Measurements from ENCODE around the gene CYP24A1.

Gene CYP24A1

DNA sequence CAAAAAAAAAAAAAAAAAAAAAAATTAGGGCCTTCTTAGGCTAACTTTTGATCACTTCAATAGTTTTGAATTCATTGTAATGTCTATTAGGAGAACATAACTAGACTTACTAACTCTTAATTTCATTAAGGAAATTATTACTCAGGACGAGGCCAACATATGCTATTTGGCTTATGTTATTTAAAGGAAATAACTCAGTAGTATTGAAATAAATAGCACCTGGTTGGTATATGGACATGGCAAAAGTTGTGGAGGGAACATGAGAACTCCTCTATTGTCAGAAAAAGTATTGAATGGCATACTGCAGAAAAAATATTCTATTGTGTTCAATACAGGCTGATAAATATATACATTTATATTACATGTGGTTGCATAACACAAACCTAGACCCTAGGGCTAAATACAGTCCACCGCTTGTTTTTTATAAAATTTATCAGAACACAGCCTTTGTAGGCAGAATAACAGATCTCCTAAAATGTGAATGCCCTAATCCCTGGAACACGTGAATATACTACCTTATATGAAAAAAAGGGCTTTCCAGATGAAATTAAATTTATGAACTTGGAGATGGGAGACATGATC is 18.0 kb downstream of the CYP24A1 start:
- no peak for DNase-seq

GRCh38 chr20:54154439-54154838 is 19.3 kb downstream of the CYP24A1 start:
- no peak for DNase-seq

- DNase-seq = no peak
Observed at GRCh38 chr20:54153847-54154246, 19.9 kb downstream of the CYP24A1 start.

- no peak for DNase-seq
Observed at GRCh38 chr20:54153041-54153327, 20.8 kb downstream of the CYP24A1 start.

GRCh38 chr20:54152227-54153040 is 21.4 kb downstream of the CYP24A1 start:
- DNase-seq = no peak

GRCh38 chr20:54151511-54152226 is 22.1 kb downstream of the CYP24A1 start:
- no peak for DNase-seq

DNA sequence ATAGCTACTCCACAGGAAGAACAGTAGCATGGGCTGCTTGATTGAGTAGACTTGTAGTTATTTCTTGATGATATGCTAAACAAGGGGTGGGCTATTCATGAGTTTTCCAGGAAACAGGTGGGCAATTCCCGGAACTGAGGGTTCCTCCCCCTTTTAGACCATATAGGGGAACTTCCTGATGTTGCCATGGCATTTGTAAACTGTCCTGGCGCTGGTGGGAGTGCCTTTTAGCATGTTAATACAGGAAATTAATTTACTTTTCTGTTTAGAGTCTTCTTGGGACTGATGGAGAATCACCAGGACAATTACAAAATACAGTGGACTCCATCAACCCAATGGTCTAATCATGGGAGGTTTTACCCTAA is 22.7 kb downstream of the CYP24A1 start:
- DNase-seq = no peak

DNA sequence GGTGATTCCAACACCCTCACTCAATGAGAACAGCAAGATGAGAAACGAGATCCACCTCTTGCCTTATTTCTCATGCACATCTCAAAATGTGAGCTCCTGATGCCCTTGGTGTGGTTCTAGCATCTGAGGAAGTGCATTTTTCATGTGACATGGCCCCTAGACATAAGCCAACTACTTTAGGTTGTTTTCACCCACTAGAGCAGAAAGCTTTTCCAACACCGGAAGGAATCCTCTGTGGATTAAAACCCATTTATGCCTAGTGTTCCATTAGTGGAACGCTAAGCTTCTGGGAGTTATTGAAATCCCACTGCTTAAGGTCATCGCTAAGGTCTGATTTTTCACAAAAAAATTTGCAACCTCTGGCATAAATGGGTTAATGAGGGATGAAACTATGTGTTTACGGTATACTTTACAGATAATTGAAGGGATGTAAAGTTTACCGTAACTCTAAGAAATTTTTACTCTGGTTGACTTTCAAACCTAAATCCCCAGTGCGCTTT is 24.0 kb downstream of the CYP24A1 start:
- no peak for DNase-seq

DNA sequence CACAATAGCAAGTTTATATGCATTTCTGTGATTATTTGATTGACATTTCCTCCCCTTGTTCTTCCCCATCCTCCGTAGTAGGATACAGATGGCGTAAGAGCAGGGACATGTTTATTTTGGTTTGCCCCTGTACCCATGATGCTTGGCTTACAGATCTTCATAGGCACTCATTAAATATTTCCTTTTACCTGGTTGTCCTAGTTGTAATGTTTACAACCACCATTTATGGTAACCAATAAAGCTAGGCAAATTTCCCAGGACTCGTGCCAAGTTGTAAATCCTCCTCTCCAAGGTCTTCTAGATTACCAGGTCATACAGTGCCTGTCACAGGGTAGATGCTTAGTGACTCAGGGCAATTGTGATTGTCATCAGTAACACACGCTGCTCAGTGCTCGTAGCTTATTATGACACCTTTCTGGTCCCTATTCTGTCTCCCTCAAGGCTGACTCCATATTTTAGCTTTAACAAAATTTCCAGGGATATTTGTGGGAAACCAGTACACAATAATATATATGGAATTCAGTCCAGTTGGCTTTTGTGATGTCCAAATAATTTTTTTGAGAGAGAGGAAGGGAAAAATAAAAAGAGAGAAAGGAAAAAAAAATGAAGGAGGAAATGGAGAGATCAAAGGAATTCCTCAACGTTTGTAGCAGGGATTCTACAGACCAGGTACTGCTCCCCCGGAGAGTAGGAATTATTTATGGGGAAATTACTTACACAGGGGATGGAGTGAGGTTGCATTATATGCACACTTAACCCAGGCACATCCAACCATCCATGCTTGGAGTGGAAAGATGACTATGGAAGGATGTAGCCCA is 24.6 kb downstream of the CYP24A1 start:
- DNase-seq = no peak

DNA sequence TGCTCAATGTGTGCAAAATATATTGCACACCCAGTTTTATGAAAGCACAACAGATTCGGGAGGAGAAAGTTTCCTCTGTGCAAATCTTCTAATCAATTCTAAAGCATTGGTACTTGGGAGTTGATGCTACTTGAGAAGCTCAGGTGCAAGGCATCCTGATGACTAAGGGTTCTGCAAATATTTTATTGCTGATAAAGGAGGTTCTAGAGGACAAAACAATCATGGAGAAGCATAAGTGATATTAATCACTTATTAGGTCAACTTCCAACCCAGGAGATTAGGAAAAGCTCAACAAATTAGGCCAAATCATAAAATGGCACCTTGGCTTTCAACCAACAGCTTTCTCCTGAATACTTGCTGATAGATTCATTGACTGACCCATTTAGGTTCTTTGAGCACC is 27.1 kb downstream of the CYP24A1 start:
- no peak for DNase-seq

- DNase-seq = no peak
Observed at GRCh38 chr20:54144847-54145414, 28.9 kb downstream of the CYP24A1 start.

- no peak for DNase-seq
Observed at GRCh38 chr20:54140927-54141566, 32.7 kb downstream of the CYP24A1 start.

DNA sequence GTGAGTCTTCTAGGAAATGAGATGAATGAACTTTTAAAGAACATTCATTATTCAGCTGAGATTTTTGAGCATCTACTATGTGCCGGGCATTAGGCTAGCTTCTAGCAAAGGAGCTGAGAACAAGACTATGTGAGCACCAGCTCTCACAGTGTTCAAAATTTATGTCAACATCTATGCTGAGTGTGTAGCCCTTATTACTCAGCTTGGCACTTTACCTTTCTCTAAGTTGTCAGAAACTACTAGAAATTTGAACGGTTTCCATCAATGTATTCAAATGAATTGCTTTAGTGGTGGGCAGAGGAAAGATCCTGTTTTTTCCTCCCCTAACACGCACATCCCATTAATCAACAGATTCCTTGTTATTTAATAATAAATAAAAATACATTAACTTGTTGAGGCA is 33.3 kb downstream of the CYP24A1 start:
- DNase-seq = no peak

DNA sequence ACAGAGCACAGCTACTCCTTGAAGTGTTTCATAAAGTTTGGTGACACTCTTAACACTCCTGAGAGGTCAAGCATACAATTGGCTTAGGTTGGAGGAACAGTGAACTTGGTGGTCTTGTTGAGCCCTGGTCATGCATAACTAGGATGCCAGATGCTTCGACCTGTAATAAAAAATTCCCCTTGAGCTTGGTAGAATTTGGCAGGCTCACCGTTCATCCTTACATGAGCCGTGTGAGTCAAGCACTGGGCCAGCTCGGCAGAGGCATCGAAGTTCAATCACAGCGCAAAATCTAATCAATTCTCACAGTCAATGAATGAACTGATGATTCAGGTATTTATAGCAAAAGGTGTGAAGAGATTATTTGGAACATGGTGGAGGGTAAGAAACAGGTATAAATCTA is 33.7 kb downstream of the CYP24A1 start:
- DNase-seq = no peak

DNA sequence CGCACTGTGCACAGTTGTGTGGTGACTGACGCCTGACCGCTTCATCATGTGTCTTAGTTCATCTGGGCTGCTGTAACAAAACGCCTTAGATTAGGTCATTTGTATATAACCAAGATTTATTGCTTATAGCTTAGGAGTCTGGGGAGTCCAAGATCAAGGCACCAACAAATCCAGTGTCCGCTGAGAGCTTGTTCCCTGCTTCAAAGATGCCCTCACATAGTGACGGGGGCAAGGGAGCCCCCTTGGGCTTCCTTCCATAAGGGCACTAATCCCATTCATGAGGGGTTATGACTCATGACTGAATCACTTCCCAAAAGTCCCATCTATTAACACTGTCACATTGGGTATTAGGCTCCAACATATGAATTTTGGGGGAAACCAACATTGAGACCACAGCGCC is 34.6 kb downstream of the CYP24A1 start:
- DNase-seq = no peak

- no peak for DNase-seq
Observed at GRCh38 chr20:54138427-54138826, 35.4 kb downstream of the CYP24A1 start.

DNA sequence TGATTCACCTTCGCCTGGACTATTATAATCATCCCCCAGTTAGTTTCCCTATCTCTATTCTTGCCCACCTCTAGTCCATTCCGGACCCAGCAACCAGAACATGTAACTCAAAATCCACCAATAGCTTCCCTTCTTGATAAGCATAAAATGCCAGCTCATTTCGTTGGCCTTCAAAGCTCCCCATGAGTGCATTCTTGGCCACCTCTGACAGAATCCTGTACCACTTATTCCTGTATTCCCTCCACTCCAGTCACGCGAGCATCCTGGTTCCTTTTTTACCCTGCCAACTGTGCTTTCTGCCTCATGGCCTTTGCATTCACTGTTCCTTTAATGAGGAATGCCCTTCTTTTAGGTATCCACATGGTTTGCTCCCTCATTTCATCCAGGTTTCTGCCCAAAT is 36.7 kb downstream of the CYP24A1 start:
- no peak for DNase-seq

GRCh38 chr20:54134445-54135220 is 39.2 kb downstream of the CYP24A1 start:
- DNase-seq = no peak

- DNase-seq = no peak
Observed at GRCh38 chr20:54133434-54134427, 40.1 kb downstream of the CYP24A1 start.

Measured in stimulated activated CD4-positive, alpha-beta T cell treated with anti-CD3 and anti-CD28 coated beads, Interleukin-4, amount 100 ng/mL, for 4 hours (primary cell).